SJCRH30 (cell line): Measurements from ENCODE around the gene SLC16A1. TPM values are rescaled to one million over a fixed set of nuclear protein-coding genes. Genes with fewer than 3 reads are reported as not detected.
"Not testable (repeated sequence)": the region's sequence is repeated elsewhere in the genome, so short reads cannot be mapped to it uniquely, and the experiment has no call there.

Experiments used
- DNase-seq, 2 experiments: peaks; one replicate each; pipeline ENCODE4 v3.0.0-alpha.2; 2015 to 2020
- H3K27ac ChIP-seq: fragments of 250-450 bp; sonication (Bioruptor Pico); 2 replicates; pipeline ENCODE4 v1.5.1; 2020; ENCODE audit warnings: mild to moderate bottlenecking, moderate library complexity
- H3K27me3 ChIP-seq: fragments of 250-450 bp; sonication (Bioruptor Pico); 2 replicates; pipeline ENCODE4 v1.5.1; 2020; ENCODE audit warnings: mild to moderate bottlenecking, moderate library complexity
- H3K36me3 ChIP-seq: fragments of 250-450 bp; sonication (Bioruptor Pico); 2 replicates; pipeline ENCODE4 v1.5.1; 2020; ENCODE audit warnings: mild to moderate bottlenecking, moderate library complexity
- H3K4me1 ChIP-seq: fragments of 250-450 bp; sonication (Bioruptor Pico); 2 replicates; pipeline ENCODE4 v1.5.1; 2020; ENCODE audit warnings: mild to moderate bottlenecking, moderate library complexity
- H3K4me3 ChIP-seq: fragments of 250-450 bp; sonication (Bioruptor Pico); 2 replicates; pipeline ENCODE4 v1.5.1; 2020; ENCODE audit warnings: mild to moderate bottlenecking, moderate library complexity
- H3K9me3 ChIP-seq: fragments of 250-450 bp; sonication (Bioruptor Pico); replicated peaks from 2 replicates; pipeline ENCODE4 v1.5.1; 2020; ENCODE audit warnings: mild to moderate bottlenecking, moderate library complexity
- total RNA-seq: library from RNA; depleted of rRNA; stranded (reverse); fragments of >200 nt; shearing (Covaris generic); gene quantifications from 2 replicates; pipeline ENCODE4 v1.2.3, GENCODE V29; 2014

SLC16A1 gene
- total RNA-seq, 1 experiment from 2014 or later, result 153 TPM

GRCh38 chr1:112889906-112890305 lies 66.1 kb downstream of the SLC16A1 start:
- H3K4me1 ChIP-seq, DNase-seq, H3K9me3 ChIP-seq, H3K27ac ChIP-seq, H3K4me3 ChIP-seq, H3K27me3 ChIP-seq, H3K36me3 ChIP-seq: not testable (repeated sequence)

GRCh38 chr1:112889052-112889768 lies 66.8 kb downstream of the SLC16A1 start:
- 0 out of 2 replicates have a peak, but pooled peaks cover 2% of the 10 kb centered on the region for H3K9me3 ChIP-seq
- H3K27me3 ChIP-seq, result no peaks in the 10 kb centered on the region
- no peaks in the 10 kb centered on the region for H3K36me3 ChIP-seq
- H3K4me3 ChIP-seq, result no peak overlapping the region
- peaks cover 6% of the 10 kb centered on the region for H3K4me1 ChIP-seq
- no peak overlapping the region for H3K27ac ChIP-seq
- DNase-seq, result peak in 1 of 2 experiments; percentile 24

- no peaks in the 10 kb centered on the region for H3K9me3 ChIP-seq
- no peaks in the 10 kb centered on the region for H3K36me3 ChIP-seq
- no peak overlapping the region for H3K4me3 ChIP-seq
- DNase-seq, result no peak
- no peak overlapping the region for H3K27ac ChIP-seq
- H3K4me1 ChIP-seq, result peaks cover 6% of the 10 kb centered on the region
- H3K27me3 ChIP-seq, result no peaks in the 10 kb centered on the region
Measured at GRCh38 chr1:112888630-112889029, 67.4 kb downstream of the SLC16A1 start.

- Histone ChIP-seq H3K9me3 (no peaks in the 10 kb centered on the region), H3K27me3 (no peaks in the 10 kb centered on the region), H3K27ac (no peak overlapping the region), H3K4me3 (no peak overlapping the region), H3K4me1 (peaks cover 10% of the 10 kb centered on the region), H3K36me3 (no peaks in the 10 kb centered on the region)
- peak in 1 of 2 experiments; percentile 42 for DNase-seq
Measured at GRCh38 chr1:112887599-112888283, 68.3 kb downstream of the SLC16A1 start.

GRCh38 chr1:112884996-112885395 lies 71.0 kb downstream of the SLC16A1 start:
- not testable (repeated sequence) for H3K4me3 ChIP-seq, H3K27me3 ChIP-seq, DNase-seq, H3K9me3 ChIP-seq, H3K36me3 ChIP-seq, H3K27ac ChIP-seq
- peaks cover 25% of the 10 kb centered on the region for H3K4me1 ChIP-seq

- Histone ChIP-seq H3K4me3 (peak overlapping the region; percentile 50), H3K4me1 (peaks cover 19% of the 10 kb centered on the region), H3K36me3 (no peaks in the 10 kb centered on the region), H3K27ac (peak overlapping the region; percentile 81), H3K9me3 (no peaks in the 10 kb centered on the region), H3K27me3 (no peaks in the 10 kb centered on the region)
- DNase-seq, result peak; percentile 90 to 94
Measured at GRCh38 chr1:112882271-112882744, 73.7 kb downstream of the SLC16A1 start.

- peak in 1 of 2 experiments; percentile 31 for DNase-seq
- H3K27ac ChIP-seq, result peak overlapping the region; percentile 81
Measured at GRCh38 chr1:112881742-112882127, 74.3 kb downstream of the SLC16A1 start.

GRCh38 chr1:112879834-112880233 lies 76.2 kb downstream of the SLC16A1 start:
- Histone ChIP-seq H3K27ac (no peak overlapping the region), H3K9me3 (no peaks in the 10 kb centered on the region), H3K27me3 (no peaks in the 10 kb centered on the region), H3K4me3 (no peak overlapping the region), H3K4me1 (peaks cover 19% of the 10 kb centered on the region), H3K36me3 (no peaks in the 10 kb centered on the region)
- no peak for DNase-seq

More at GRCh38 chr1:112881742-112882127, 74.3 kb downstream of the SLC16A1 start:
- H3K36me3 ChIP-seq, result no peaks in the 10 kb centered on the region
- H3K27me3 ChIP-seq, result no peaks in the 10 kb centered on the region
- H3K4me3 ChIP-seq, result no peak overlapping the region
- H3K9me3 ChIP-seq, result no peaks in the 10 kb centered on the region
- peaks cover 19% of the 10 kb centered on the region for H3K4me1 ChIP-seq

GRCh38 chr1:112878321-112878720 lies 77.7 kb downstream of the SLC16A1 start:
- no peak overlapping the region for H3K4me3 ChIP-seq
- H3K36me3 ChIP-seq, result no peaks in the 10 kb centered on the region
- H3K4me1 ChIP-seq, result peaks cover 19% of the 10 kb centered on the region
- H3K9me3 ChIP-seq, result no peaks in the 10 kb centered on the region
- H3K27ac ChIP-seq, result no peak overlapping the region
- DNase-seq, result no peak
- no peaks in the 10 kb centered on the region for H3K27me3 ChIP-seq

GRCh38 chr1:112877750-112878149 lies 78.2 kb downstream of the SLC16A1 start:
- no peaks in the 10 kb centered on the region for H3K36me3 ChIP-seq
- no peak overlapping the region for H3K27ac ChIP-seq
- H3K27me3 ChIP-seq, result no peaks in the 10 kb centered on the region
- no peak for DNase-seq
- H3K4me3 ChIP-seq, result no peak overlapping the region
- H3K9me3 ChIP-seq, result no peaks in the 10 kb centered on the region
- peaks cover 15% of the 10 kb centered on the region for H3K4me1 ChIP-seq

GRCh38 chr1:112876315-112876714 lies 79.7 kb downstream of the SLC16A1 start:
- H3K27ac ChIP-seq, result no peak overlapping the region
- H3K9me3 ChIP-seq, result no peaks in the 10 kb centered on the region
- H3K4me3 ChIP-seq, result no peak overlapping the region
- no peaks in the 10 kb centered on the region for H3K27me3 ChIP-seq
- peaks cover 2% of the 10 kb centered on the region for H3K4me1 ChIP-seq
- H3K36me3 ChIP-seq, result no peaks in the 10 kb centered on the region
- no peak for DNase-seq

- Histone ChIP-seq H3K27ac (no peak overlapping the region), H3K27me3 (no peaks in the 10 kb centered on the region), H3K4me3 (no peak overlapping the region), H3K4me1 (no peaks in the 10 kb centered on the region), H3K9me3 (no peaks in the 10 kb centered on the region), H3K36me3 (no peaks in the 10 kb centered on the region)
- DNase-seq, result no peak
Measured at GRCh38 chr1:112872551-112872962, 83.4 kb downstream of the SLC16A1 start.

- H3K4me1 ChIP-seq, result no peaks in the 10 kb centered on the region
- H3K9me3 ChIP-seq, result no peaks in the 10 kb centered on the region
- H3K4me3 ChIP-seq, result no peak overlapping the region
- no peaks in the 10 kb centered on the region for H3K36me3 ChIP-seq
- no peak for DNase-seq
- no peaks in the 10 kb centered on the region for H3K27me3 ChIP-seq
- H3K27ac ChIP-seq, result no peak overlapping the region
Measured at GRCh38 chr1:112870887-112871646, 84.9 kb downstream of the SLC16A1 start.

GRCh38 chr1:112869895-112870294 lies 86.1 kb downstream of the SLC16A1 start:
- no peaks in the 10 kb centered on the region for H3K27me3 ChIP-seq
- no peak overlapping the region for H3K27ac ChIP-seq
- H3K4me3 ChIP-seq, result no peak overlapping the region
- no peaks in the 10 kb centered on the region for H3K4me1 ChIP-seq
- H3K36me3 ChIP-seq, result no peaks in the 10 kb centered on the region
- no peak for DNase-seq
- H3K9me3 ChIP-seq, result no peaks in the 10 kb centered on the region

GRCh38 chr1:112868191-112868590 lies 87.8 kb downstream of the SLC16A1 start:
- H3K27me3 ChIP-seq, result no peaks in the 10 kb centered on the region
- no peaks in the 10 kb centered on the region for H3K4me1 ChIP-seq
- H3K36me3 ChIP-seq, result no peaks in the 10 kb centered on the region
- no peaks in the 10 kb centered on the region for H3K9me3 ChIP-seq
- H3K27ac ChIP-seq, result no peak overlapping the region
- no peak overlapping the region for H3K4me3 ChIP-seq
- DNase-seq, result no peak
